NCI-H524 treated with DMSO at 0.1 percent for 48 hours (cell line): ENCODE results near the gene COL4A2.
"Not testable (repeated sequence)": the region's sequence is repeated elsewhere in the genome, so short reads cannot be mapped to it uniquely, and the experiment has no call there.

Source experiments
- DNase-seq: peaks from one replicate; lab custom pipeline; 2025; lab: John Stamatoyannopoulos, UW

The COL4A2 gene

DNA sequence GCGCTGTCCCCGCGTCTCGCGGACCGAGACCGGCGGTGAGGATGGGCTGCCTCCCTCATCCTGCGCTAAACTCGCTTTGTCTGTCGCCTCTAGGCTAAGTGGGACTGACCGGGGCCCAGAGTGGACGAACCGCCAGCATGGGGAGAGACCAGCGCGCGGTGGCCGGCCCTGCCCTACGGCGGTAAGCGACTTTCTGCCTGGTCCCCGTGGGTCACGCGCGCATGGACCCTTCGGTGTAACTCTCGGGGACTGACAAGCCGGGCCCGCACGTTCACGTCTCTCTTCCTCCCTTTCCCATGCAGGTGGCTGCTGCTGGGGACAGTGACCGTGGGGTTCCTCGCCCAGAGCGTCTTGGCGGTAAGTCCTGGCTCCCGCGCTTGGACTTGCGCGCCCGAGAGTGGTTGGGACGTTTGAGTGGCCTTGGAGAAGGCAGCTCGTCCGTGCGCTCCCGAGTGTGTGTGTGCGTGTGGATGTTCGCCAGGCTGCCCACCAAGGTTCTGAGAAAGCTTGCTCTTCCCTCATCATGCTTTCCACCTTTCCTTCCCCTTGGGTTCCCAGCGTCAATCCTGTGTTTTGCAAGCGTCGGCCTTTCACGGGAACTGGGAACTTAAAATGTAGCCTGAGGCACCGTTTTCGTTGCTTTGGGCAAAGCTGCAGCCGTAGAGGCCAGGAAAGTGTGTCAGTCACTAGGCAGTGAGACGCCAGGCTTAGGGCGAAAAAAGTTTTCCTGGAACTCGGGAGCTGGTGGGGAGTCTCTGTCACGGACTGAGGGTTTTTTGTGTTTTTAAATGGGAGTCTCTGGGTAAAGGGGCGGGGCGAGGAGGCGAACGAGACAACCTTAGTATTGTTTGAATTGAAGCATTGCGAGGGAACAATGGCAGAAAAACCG is 927 bp downstream of the COL4A2 start:
- DNase-seq = no peak

DNA sequence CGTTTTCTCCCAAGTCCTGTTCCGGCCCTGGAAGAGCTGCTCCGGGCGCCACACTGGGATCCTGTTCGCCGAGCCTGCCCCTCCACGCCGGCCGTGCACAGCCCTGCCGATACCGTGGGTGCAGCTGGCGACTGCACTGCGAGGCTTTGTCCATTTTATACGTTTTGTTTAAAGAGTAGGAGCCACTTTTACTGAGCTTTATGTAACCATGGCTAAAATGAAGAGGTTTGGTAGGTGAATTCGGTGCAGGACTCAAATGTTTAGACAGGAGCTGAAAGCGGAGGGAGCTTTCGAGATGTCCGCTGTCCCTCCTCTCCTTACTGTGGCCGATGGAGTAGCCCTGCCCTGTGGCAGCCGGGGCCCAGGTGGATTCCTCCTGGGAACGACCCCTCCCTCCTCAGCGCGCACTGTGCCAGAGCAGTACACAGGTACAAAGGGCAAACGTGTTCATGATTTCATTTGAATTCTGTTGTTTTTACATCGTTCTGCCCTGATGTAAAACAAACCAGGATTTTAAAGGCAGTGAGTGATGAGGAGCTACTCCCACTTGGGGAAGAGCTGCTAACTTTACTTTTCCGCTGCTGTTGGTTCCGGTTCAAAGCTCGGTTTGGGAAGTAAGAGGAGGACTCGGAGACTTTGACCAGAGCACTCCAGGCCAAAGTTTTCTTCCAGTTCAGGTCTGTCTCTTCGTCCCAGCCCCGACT is 1.7 kb downstream of the COL4A2 start:
- DNase-seq = no peak

DNA sequence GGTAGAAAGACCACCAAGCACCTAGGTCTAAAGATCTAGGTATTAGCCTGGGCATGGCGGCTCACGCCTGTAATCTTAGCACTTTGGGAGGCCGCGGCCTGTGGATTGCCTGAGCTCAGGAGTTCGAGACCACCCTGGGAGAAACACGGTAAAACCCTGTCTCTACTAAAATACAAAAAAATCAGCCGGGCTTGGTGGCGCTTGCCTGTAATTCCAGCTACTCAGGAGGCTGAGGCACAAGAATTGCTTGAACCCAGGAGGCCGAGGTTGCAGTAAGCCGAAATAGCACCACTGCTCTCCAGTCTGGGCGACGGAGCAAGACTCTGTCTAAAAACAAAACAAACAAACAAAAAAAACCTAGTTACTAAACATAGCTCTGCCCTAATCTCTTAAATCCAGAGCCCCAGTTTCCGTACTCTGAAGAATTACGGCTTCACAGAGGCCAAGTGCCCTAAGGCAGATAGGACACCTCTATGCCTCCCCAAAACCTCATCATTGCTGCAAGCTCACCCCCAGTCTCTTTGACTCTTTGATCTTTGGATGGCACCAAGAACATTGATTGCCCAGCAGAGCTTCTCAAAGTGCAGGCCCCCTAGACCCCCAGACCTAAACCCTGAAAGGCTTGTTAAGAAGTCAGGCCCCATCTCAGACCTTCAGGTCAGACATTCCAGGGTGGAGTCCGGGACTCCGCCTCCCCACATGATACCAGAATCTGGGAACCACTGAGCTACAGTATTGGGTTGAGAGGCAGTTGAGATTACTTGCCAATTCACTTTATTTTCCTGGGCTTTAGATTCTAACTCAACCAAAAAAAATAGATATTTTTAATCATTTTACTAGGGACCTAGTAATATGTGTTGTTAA is 2.8 kb downstream of the COL4A2 start:
- DNase-seq = no peak

- DNase-seq = no peak
Observed at GRCh38 chr13:110310541-110311442, 3.7 kb downstream of the COL4A2 start.

GRCh38 chr13:110311443-110312338 is 4.6 kb downstream of the COL4A2 start:
- no peak for DNase-seq

DNA sequence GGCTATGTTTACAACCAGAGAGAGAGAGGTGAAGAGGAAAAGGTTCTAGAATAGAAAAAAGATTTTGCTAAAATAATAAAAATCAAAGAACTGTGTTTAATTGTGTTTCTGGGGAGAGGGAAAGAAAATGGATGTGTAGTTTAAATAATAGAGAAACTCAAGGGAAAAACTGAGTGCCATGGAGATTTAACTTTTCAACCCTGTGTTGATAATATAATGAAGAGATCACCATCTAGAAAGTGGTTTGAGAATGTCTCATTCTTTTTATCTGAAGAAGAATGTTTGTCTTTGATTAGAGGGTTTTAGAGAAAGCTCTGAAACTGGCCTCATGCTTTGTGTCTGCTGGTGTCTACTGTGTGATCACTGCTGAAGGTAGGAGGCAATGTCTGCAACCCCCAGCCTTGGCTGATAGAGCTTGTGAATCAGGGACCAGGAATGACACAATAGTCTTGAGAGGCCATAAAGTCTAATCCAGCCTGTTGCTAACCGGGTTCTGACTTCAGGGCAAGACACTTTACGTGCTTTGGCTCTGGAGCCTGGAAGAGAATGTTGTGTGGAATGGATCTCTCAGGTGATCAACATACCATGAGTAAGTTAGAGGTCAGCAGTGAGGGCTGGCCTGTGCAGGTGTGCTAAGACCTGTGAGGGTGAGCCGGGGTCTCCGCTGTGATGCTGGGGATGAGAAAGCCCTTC is 5.4 kb downstream of the COL4A2 start:
- DNase-seq = no peak

DNA sequence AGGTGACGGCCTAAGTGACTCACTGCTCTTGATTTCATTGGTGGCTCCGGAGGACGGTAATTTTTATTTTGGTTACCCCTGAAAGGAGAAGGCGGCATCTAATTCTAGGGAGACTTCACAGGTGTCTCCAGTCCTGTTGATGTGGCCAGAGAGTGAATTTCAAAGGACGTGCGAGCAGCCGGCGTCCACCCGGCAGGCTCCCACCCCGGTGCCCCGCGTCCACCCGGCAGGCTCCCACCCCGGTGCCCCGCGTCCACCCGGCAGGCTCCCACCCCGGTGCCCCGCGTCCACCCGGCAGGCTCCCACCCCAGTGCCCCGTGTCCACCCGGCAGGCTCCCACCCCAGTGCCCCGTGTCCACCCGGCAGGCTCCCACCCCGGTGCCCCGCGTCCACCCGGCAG is 6.2 kb downstream of the COL4A2 start:
- DNase-seq = not testable (repeated sequence)

- DNase-seq = not testable (repeated sequence)
Observed at GRCh38 chr13:110313733-110314132, 6.6 kb downstream of the COL4A2 start.

- no peak for DNase-seq
Observed at GRCh38 chr13:110314516-110315245, 7.6 kb downstream of the COL4A2 start.

- DNase-seq = no peak
Observed at GRCh38 chr13:110316196-110316595, 9.1 kb downstream of the COL4A2 start.

- no peak for DNase-seq
Observed at GRCh38 chr13:110317093-110317492, 10.0 kb downstream of the COL4A2 start.

GRCh38 chr13:110317496-110318195 is 10.6 kb downstream of the COL4A2 start:
- no peak for DNase-seq

DNA sequence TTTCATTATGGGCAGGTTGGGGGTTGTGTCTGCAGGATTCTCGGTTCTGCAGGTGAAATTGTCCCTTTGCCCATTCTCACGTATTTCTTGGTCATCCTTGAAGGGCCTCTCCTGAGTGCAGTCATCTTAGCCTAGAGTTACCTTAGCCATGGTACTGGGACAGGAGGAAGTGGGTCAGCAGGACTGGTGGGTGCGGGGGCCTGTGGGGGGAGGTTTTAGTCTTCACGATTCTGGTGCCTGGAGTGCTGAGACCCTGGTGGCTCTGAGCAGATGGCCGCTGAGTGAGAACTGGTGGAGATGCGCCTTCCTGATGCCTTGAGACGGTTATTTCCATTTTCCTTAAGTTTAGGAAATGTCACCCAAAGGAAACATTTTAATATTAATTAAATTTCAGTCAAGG is 11.8 kb downstream of the COL4A2 start:
- DNase-seq = no peak

GRCh38 chr13:110319397-110319773 is 12.3 kb downstream of the COL4A2 start:
- DNase-seq = no peak

GRCh38 chr13:110319774-110320509 is 12.9 kb downstream of the COL4A2 start:
- no peak for DNase-seq

GRCh38 chr13:110320645-110321044 is 13.6 kb downstream of the COL4A2 start:
- no peak for DNase-seq

DNA sequence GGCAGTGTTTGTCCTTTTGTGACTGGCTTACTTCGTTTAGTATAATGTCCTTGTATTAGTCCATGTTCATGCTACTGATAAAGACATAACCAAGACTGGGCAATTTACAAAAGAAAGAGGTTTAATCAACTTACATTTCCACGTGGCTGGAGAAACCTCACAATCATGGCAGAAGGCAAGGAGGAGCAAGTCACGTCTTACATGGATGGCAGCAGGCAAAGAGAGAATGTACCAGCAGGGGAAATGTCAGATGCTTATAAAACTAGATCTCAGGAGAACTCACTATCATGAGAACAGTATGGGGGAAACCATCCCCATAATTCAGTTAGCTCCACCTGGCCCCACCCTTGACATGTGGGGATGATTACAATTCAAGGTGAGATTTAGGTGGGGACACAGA is 14.5 kb downstream of the COL4A2 start:
- not testable (repeated sequence) for DNase-seq
